Measurements from ENCODE around the gene TSPO. TPM values are rescaled to one million over a fixed set of nuclear protein-coding genes. Genes with fewer than 3 reads are reported as not detected.

TSPO gene
- total RNA-seq, 1 donor from 2014 or later, result 1.6 TPM

- H3K27me3 Mint-ChIP-seq (ENCODE audit: insufficient read depth, low read depth), result peaks cover 2% of the 10 kb centered on the region
- no peak for DNase-seq (ENCODE audit: low spot score)
- Histone ChIP-seq H3K27me3 (no peaks in the 10 kb centered on the region), H3F3A (ENCODE audit: low read depth) (no peaks in the 10 kb centered on the region), H3K4me2 (no peak overlapping the region), H3K9ac (no peak overlapping the region), H3K4me3 (no peak overlapping the region), H4K20me1 (ENCODE audit: low read depth) (no peaks in the 10 kb centered on the region), H2AFZ (replicated peaks) (no peak overlapping the region), H3K79me2 (ENCODE audit: low read depth) (no peaks in the 10 kb centered on the region), H3K9me3 (ENCODE audit: low read depth) (no peaks in the 10 kb centered on the region), H3K27ac (no peak overlapping the region), H3K36me3 (no peaks in the 10 kb centered on the region), H3K4me1 (no peaks in the 10 kb centered on the region)
- TF ChIP-seq EZH2 (IDR thresholded peaks at IDR 0.05), result no peak
- no peak for TF ChIP-seq EZH2phosphoT487 (IDR thresholded peaks at IDR 0.05)
- TF ChIP-seq CTCF (IDR thresholded peaks at IDR 0.05), result no peak
- peaks cover 10% of the 10 kb centered on the region for H3K4me1 Mint-ChIP-seq
- no peak overlapping the region for H3K27ac Mint-ChIP-seq
- H3K36me3 Mint-ChIP-seq, result peaks cover 2% of the 10 kb centered on the region
- no peak overlapping the region for H3K4me3 Mint-ChIP-seq
- no peaks in the 10 kb centered on the region for H3K9me3 Mint-ChIP-seq
These were observed 54.6 kb downstream of the TSPO start for GRCh38 chr22:43205748-43206508.

GRCh38 chr22:43206509-43207161 is 55.3 kb downstream of the TSPO start:
- no peaks in the 10 kb centered on the region for H4K20me1 ChIP-seq (ENCODE audit: low read depth)
- no peak overlapping the region for H3K27ac ChIP-seq
- H3K4me3 Mint-ChIP-seq, result no peak overlapping the region
- no peaks in the 10 kb centered on the region for H3K79me2 ChIP-seq (ENCODE audit: low read depth)
- no peak overlapping the region for H3K9ac ChIP-seq
- peaks cover 2% of the 10 kb centered on the region for H3K27me3 Mint-ChIP-seq (ENCODE audit: insufficient read depth, low read depth)
- H3K4me2 ChIP-seq, result no peak overlapping the region
- H3K9me3 ChIP-seq (ENCODE audit: low read depth), result no peaks in the 10 kb centered on the region
- peaks cover 10% of the 10 kb centered on the region for H3K4me1 Mint-ChIP-seq
- H3K27me3 ChIP-seq, result no peaks in the 10 kb centered on the region
- H3K4me1 ChIP-seq, result no peaks in the 10 kb centered on the region
- no peak for DNase-seq (ENCODE audit: low spot score)
- H3K36me3 ChIP-seq, result no peaks in the 10 kb centered on the region
- H3F3A ChIP-seq (ENCODE audit: low read depth), result no peaks in the 10 kb centered on the region
- peaks cover 2% of the 10 kb centered on the region for H3K36me3 Mint-ChIP-seq
- H3K4me3 ChIP-seq, result no peak overlapping the region
- no peak overlapping the region for H3K27ac Mint-ChIP-seq
- TF ChIP-seq EZH2 (IDR thresholded peaks at IDR 0.05) (no peak), EZH2phosphoT487 (IDR thresholded peaks at IDR 0.05) (no peak), CTCF (IDR thresholded peaks at IDR 0.05) (no peak)
- no peaks in the 10 kb centered on the region for H3K9me3 Mint-ChIP-seq
- H2AFZ ChIP-seq (replicated peaks), result no peak overlapping the region

DNA sequence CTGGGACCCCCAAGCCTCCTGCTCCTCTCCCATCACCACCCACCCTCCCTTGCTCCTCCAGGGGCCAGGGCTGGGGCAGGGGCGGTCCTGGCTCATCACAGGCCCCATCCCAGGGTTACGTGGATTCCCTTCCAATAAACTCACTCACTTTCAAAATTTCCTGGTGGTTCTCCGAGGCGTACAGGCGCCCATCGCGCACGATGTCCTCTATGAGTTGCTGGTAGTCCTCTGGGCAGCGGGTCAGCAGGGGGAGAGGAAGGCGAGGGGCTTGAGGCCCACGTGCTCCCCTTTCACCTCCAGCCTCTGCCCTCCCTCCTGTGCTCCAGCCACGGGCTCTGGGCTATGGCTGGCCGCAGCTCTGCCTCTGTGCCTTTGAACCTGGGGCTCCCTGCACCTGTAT is 56.0 kb downstream of the TSPO start:
- no peaks in the 10 kb centered on the region for H3F3A ChIP-seq (ENCODE audit: low read depth)
- Mint-ChIP-seq H3K4me3 (no peak overlapping the region), H3K27ac (no peak overlapping the region), H3K27me3 (ENCODE audit: insufficient read depth, low read depth) (peaks cover 2% of the 10 kb centered on the region), H3K4me1 (peaks cover 10% of the 10 kb centered on the region), H3K9me3 (no peaks in the 10 kb centered on the region), H3K36me3 (peaks cover 2% of the 10 kb centered on the region)
- no peak overlapping the region for H3K4me2 ChIP-seq
- DNase-seq (ENCODE audit: low spot score), result no peak
- H4K20me1 ChIP-seq (ENCODE audit: low read depth), result no peaks in the 10 kb centered on the region
- H3K27me3 ChIP-seq, result no peaks in the 10 kb centered on the region
- H2AFZ ChIP-seq (replicated peaks), result no peak overlapping the region
- H3K27ac ChIP-seq, result no peak overlapping the region
- no peak overlapping the region for H3K4me3 ChIP-seq
- H3K4me1 ChIP-seq, result no peaks in the 10 kb centered on the region
- H3K9me3 ChIP-seq (ENCODE audit: low read depth), result no peaks in the 10 kb centered on the region
- H3K79me2 ChIP-seq (ENCODE audit: low read depth), result no peaks in the 10 kb centered on the region
- H3K36me3 ChIP-seq, result no peaks in the 10 kb centered on the region
- H3K9ac ChIP-seq, result no peak overlapping the region
- TF ChIP-seq CTCF (IDR thresholded peaks at IDR 0.05) (no peak), EZH2 (IDR thresholded peaks at IDR 0.05) (no peak), EZH2phosphoT487 (IDR thresholded peaks at IDR 0.05) (no peak)
